IMR-90 (cell line): ENCODE results near the gene RPS6KL1. TPM values are rescaled to one million over a fixed set of nuclear protein-coding genes. Genes with fewer than 3 reads are reported as not detected.

Experiments used
- ATAC-seq: fragments of 200-7000 bp; cut with Tn5 transposase; 2 replicates; pipeline ENCODE4 v1.9.1; 2020; ENCODE audit warnings: low read depth, mild to moderate bottlenecking, moderate library complexity
- BruUV-seq: library from RNA; stranded (reverse); fragments of 400-500 nt; replicated peaks from 2 replicates; lab custom pipeline; 2021; lab: Mats Ljungman, UMichigan
- CTCF ChIA-PET: fragments of 300-600 bp; formaldehyde crosslinking; extraction: SDS; loops from one replicate; lab custom pipeline; 2021; ENCODE audit warnings: antibody characterized with exemption; lab: Yijun Ruan, JAX
- POLR2A ChIA-PET: fragments of 300-600 bp; sonication (Branson Sonifier 250); formaldehyde crosslinking; loops from one replicate; lab custom pipeline; 2022; ENCODE audit warnings: antibody characterized with exemption; ENCODE audit not compliant: unreplicated experiment; lab: Charles Lee
- DNase-seq: peaks from one replicate; pipeline ENCODE4 v3.0.0; 2013
- H2AFZ ChIP-seq: replicated peaks from 2 replicates; pipeline ENCODE3; 2013; ENCODE audit warnings: low read length, mild to moderate bottlenecking; ENCODE audit not compliant: poor library complexity
- H2AK5ac ChIP-seq: 2 replicates; pipeline ENCODE4 v1.6.1; 2013; ENCODE audit warnings: low read depth, low read length, inconsistent platforms
- H2AK9ac ChIP-seq: replicated peaks from 2 replicates; pipeline ENCODE3; 2013; ENCODE audit warnings: mild to moderate bottlenecking, low read depth, low read length, moderate library complexity; ENCODE audit not compliant: poor library complexity
- H2BK120ac ChIP-seq: 2 replicates; pipeline ENCODE4 v1.6.1; 2013; ENCODE audit warnings: low read depth, low read length, inconsistent platforms
- H2BK15ac ChIP-seq: 3 replicates; pipeline ENCODE4 v1.6.1; 2013; ENCODE audit warnings: low read depth, low read length, inconsistent platforms
- H2BK20ac ChIP-seq: 2 replicates; pipeline ENCODE4 v1.6.1; 2013; ENCODE audit warnings: low read depth, mild to moderate bottlenecking, inconsistent platforms, low read length, moderate library complexity
- H2BK5ac ChIP-seq: 2 replicates; pipeline ENCODE4 v1.6.1; 2013; ENCODE audit warnings: mild to moderate bottlenecking, low read depth, low read length, inconsistent platforms; ENCODE audit not compliant: poor library complexity, severe bottlenecking
- H3K14ac ChIP-seq: replicated peaks from 2 replicates; pipeline ENCODE4 v1.6.1; 2013; ENCODE audit warnings: low read depth, low read length, inconsistent platforms
- H3K18ac ChIP-seq: 2 replicates; pipeline ENCODE4 v1.6.1; 2013; ENCODE audit warnings: low read depth, low read length, control low read depth
- H3K23ac ChIP-seq: 2 replicates; pipeline ENCODE4 v1.6.1; 2013; ENCODE audit warnings: low read depth, low read length, inconsistent platforms
- H3K27ac ChIP-seq: 2 replicates; pipeline ENCODE4 v1.5.1; 2013; ENCODE audit warnings: mild to moderate bottlenecking, control low read depth, low read length; ENCODE audit not compliant: insufficient read depth
- H3K27me3 ChIP-seq: 2 replicates; pipeline ENCODE4 v1.6.1; 2013; ENCODE audit warnings: low read length; ENCODE audit not compliant: control insufficient read depth, insufficient read depth
- H3K36me3 ChIP-seq: 2 replicates; pipeline ENCODE4 v1.6.1; 2013; ENCODE audit warnings: low read length, mixed read lengths; ENCODE audit not compliant: control insufficient read depth, insufficient read depth
- H3K4ac ChIP-seq: 2 replicates; pipeline ENCODE4 v1.6.1; 2013; ENCODE audit warnings: low read depth, low read length, inconsistent platforms
- H3K4me1 ChIP-seq: 2 replicates; pipeline ENCODE4 v1.6.1; 2013; ENCODE audit warnings: low read length, mixed read lengths; ENCODE audit not compliant: control insufficient read depth, insufficient read depth
- H3K4me2 ChIP-seq: 2 replicates; pipeline ENCODE4 v1.6.1; 2013; ENCODE audit warnings: low read depth, mild to moderate bottlenecking, control low read depth, low read length, moderate library complexity
- H3K4me3 ChIP-seq: 2 replicates; pipeline ENCODE4 v1.5.1; 2013; ENCODE audit warnings: low read depth, mild to moderate bottlenecking, control low read depth, low read length, moderate library complexity; ENCODE audit not compliant: insufficient read depth
- H3K56ac ChIP-seq: 2 replicates; pipeline ENCODE4 v1.6.1; 2013; ENCODE audit warnings: low read length, inconsistent platforms; ENCODE audit not compliant: insufficient read depth; ENCODE audit errors: extremely low read depth
- H3K79me1 ChIP-seq, 2 experiments: 2 replicates each; pipeline ENCODE4 v1.6.1; 2013; ENCODE audit warnings: low read length in 2 of 2, inconsistent platforms in 1 of 2, low read depth in 1 of 2
- H3K9ac ChIP-seq: 2 replicates; pipeline ENCODE4 v1.6.1; 2013; ENCODE audit warnings: low read depth, low read length, control low read depth
- H3K9me1 ChIP-seq: 2 replicates; pipeline ENCODE4 v1.6.1; 2013; ENCODE audit warnings: low read length, inconsistent platforms; ENCODE audit not compliant: insufficient read depth
- H3K9me3 ChIP-seq: 2 replicates; pipeline ENCODE4 v1.6.1; 2013; ENCODE audit warnings: low read length; ENCODE audit not compliant: control insufficient read depth, insufficient read depth
- H4K20me1 ChIP-seq: 2 replicates; pipeline ENCODE4 v1.6.1; 2013; ENCODE audit warnings: low read length, inconsistent platforms; ENCODE audit not compliant: insufficient read depth
- H4K5ac ChIP-seq: 2 replicates; pipeline ENCODE4 v1.6.1; 2013; ENCODE audit warnings: mild to moderate bottlenecking, low read depth, low read length, control low read depth
- H4K8ac ChIP-seq, 2 experiments: 2 replicates each; pipeline ENCODE4 v1.6.1; 2013; ENCODE audit warnings: low read depth in 2 of 2, low read length in 2 of 2, control low read depth in 1 of 2, inconsistent platforms in 1 of 2
- H4K91ac ChIP-seq: 2 replicates; pipeline ENCODE4 v1.6.1; 2013; ENCODE audit warnings: low read depth, low read length, inconsistent platforms; ENCODE audit not compliant: insufficient read depth
- BHLHE40 ChIP-seq: fragments of 150-350 bp; IDR thresholded peaks from 2 replicates; pipeline ENCODE4 v1.6.1; 2016; ENCODE audit warnings: mild to moderate bottlenecking, low read depth, low read length
- CEBPB ChIP-seq: IDR thresholded peaks from 2 replicates; pipeline ENCODE4 v1.6.1; 2012; ENCODE audit warnings: low read depth, low read length, improper control_type of control experiment
- CHD1 ChIP-seq: IDR thresholded peaks from 2 replicates; pipeline ENCODE4 v1.6.1; 2012; ENCODE audit warnings: low read depth, low read length, improper control_type of control experiment
- FOS ChIP-seq: fragments of 150-350 bp; IDR thresholded peaks from 2 replicates; pipeline ENCODE4 v1.6.1; 2016; ENCODE audit warnings: low read depth, low read length
- MAFK ChIP-seq: IDR thresholded peaks from 2 replicates; pipeline ENCODE4 v1.6.1; 2012; ENCODE audit warnings: low read depth, low read length, improper control_type of control experiment
- MAZ ChIP-seq: IDR thresholded peaks from 2 replicates; pipeline ENCODE4 v1.6.1; 2012; ENCODE audit warnings: low read depth, mild to moderate bottlenecking, low read length, improper control_type of control experiment, moderate library complexity, borderline replicate concordance
- MXI1 ChIP-seq: IDR thresholded peaks from 2 replicates; pipeline ENCODE4 v1.6.1; 2012; ENCODE audit warnings: low read depth, mild to moderate bottlenecking, low read length, moderate library complexity, borderline replicate concordance
- NFE2L2 ChIP-seq: fragments of 150-350 bp; IDR thresholded peaks from 2 replicates; pipeline ENCODE4 v1.6.1; 2016; ENCODE audit warnings: low read depth, mild to moderate bottlenecking, low read length
- POLR2A ChIP-seq: IDR thresholded peaks from 2 replicates; pipeline ENCODE4 v1.6.1; 2012; ENCODE audit warnings: mild to moderate bottlenecking, low read depth, low read length
- RAD21 ChIP-seq: IDR thresholded peaks from 2 replicates; pipeline ENCODE4 v1.6.1; 2012; ENCODE audit warnings: low read length, improper control_type of control experiment
- RCOR1 ChIP-seq: IDR thresholded peaks from 2 replicates; pipeline ENCODE4 v1.6.1; 2012; ENCODE audit warnings: mild to moderate bottlenecking, low read length, improper control_type of control experiment; ENCODE audit not compliant: insufficient replicate concordance
- RFX5 ChIP-seq: IDR thresholded peaks from 2 replicates; pipeline ENCODE4 v1.8.0; 2012; ENCODE audit warnings: low read depth, mild to moderate bottlenecking, low read length, moderate library complexity
- SMC3 ChIP-seq: fragments of 150-350 bp; IDR thresholded peaks from 2 replicates; pipeline ENCODE4 v1.6.1; 2016; ENCODE audit warnings: low read depth, mild to moderate bottlenecking, antibody characterized with exemption, low read length, moderate library complexity
- WGBS, 2 experiments: methylation state at CpG; one replicate each; pipeline versions ENCODE4 v1.1.5 to v1.1.7; 2013; ENCODE audit warnings: missing lambda C conversion rate in 2 of 2; ENCODE audit not compliant: insufficient read length in 1 of 2; ENCODE audit errors: extremely low coverage in 2 of 2; 5-methylcytosine and 5-hydroxymethylcytosine counted together
- dilution Hi-C: fragments of 300-500 bp; cut with HindIII; formaldehyde crosslinking; loops from one replicate; pipeline ENCODE4 v1.14.3; 2018; ENCODE audit warnings: low sequenced_read_pairs; ENCODE audit not compliant: unreplicated experiment
- in situ Hi-C: fragments of 300-500 bp; cut with MboI; formaldehyde crosslinking; loops from 3 replicates; pipeline ENCODE4 v1.14.3; 2019; ENCODE audit warnings: low sequenced_read_pairs, inconsistent platforms, mixed read lengths
- intact Hi-C: fragments of 100-400 bp; cut with micrococcal nuclease; formaldehyde crosslinking; loops from 2 replicates; pipeline ENCODE4 v1.10.0; 2022
- polyA plus RNA-seq, 3 experiments: library from polyadenylated mRNA; depleted of rRNA; stranded (reverse); fragments of >200 nt; gene quantifications; 2 replicates each; pipeline ENCODE4 v1.2.3, GENCODE V29; 2012; ENCODE audit warnings: low replicate concordance in 1 of 3
- total RNA-seq: library from RNA; depleted of rRNA; stranded (reverse); fragments of >200 nt; gene quantifications from 2 replicates; pipeline ENCODE4 v1.2.3, GENCODE V29; 2012
- TF ChIP-seq, protein P1 (sequence below): fragments of 150-350 bp; IDR thresholded peaks from 2 replicates; pipeline ENCODE4 v1.6.1; 2017; ENCODE audit warnings: mild to moderate bottlenecking, antibody characterized with exemption, low read length, low read depth
- TF ChIP-seq, protein P2 (sequence below): conservative IDR thresholded peaks from 2 replicates; pipeline ENCODE4 v1.5.1; 2012; ENCODE audit warnings: mild to moderate bottlenecking, low read depth, low read length, improper control_type of control experiment

The RPS6KL1 gene
- total and polyA plus RNA-seq, 2 of the 4 experiments (the other 2 are of a cell fraction): 0.72 to 1.7 TPM

GRCh38 chr14:74927225-74927624, 4.2 kb upstream of the RPS6KL1 start:
- intact Hi-C loops: no loop called here
- no peak overlapping the region for H3K4me3 ChIP-seq
- no peak overlapping the region for H3K9ac ChIP-seq
- dilution Hi-C loops: no loop called here
- H2BK120ac ChIP-seq: no peak overlapping the region
- H4K91ac ChIP-seq: no peak overlapping the region
- no peak for DNase-seq
- H4K5ac ChIP-seq: no peak overlapping the region
- H3K36me3 ChIP-seq: no peaks in the 10 kb centered on the region
- H3K4me2 ChIP-seq: no peak overlapping the region
- ChIA-PET POLR2A (no interaction called here), CTCF (no interaction called here)
- H2AK5ac ChIP-seq: no peak overlapping the region
- H3K4ac ChIP-seq: no peak overlapping the region
- H4K20me1 ChIP-seq: no peaks in the 10 kb centered on the region
- H4K8ac ChIP-seq: no peak overlapping the region
- H3K18ac ChIP-seq: no peak overlapping the region
- H3K14ac ChIP-seq: no peak overlapping the region
- H3K9me1 ChIP-seq: 0 out of 2 replicates have a peak, but pooled peaks cover under 1% of the 10 kb centered on the region
- no peak overlapping the region for H2AFZ ChIP-seq
- H2AK9ac ChIP-seq: no peak overlapping the region
- no peaks in the 10 kb centered on the region for H3K79me1 ChIP-seq
- H3K56ac ChIP-seq: no peak overlapping the region
- 100% methylated on average over 1 of the region's 6 CpGs; no CpG with 5 or more reads in 1 of the 2 experiments for WGBS, 2 experiments
- ATAC-seq: no peak
- BruUV-seq: no TSS peak
- H2BK5ac ChIP-seq: no peak overlapping the region
- no peak overlapping the region for H2BK15ac ChIP-seq
- peaks cover 4% of the 10 kb centered on the region for H3K27me3 ChIP-seq
- no peak overlapping the region; the same call in 1 of the 2 replicates for H3K23ac ChIP-seq
- no peak overlapping the region for H2BK20ac ChIP-seq
- in situ Hi-C loops: no loop called here
- H3K4me1 ChIP-seq: no peaks in the 10 kb centered on the region
- no peaks in the 10 kb centered on the region for H3K9me3 ChIP-seq
- TF ChIP-seq RCOR1 (no peak), MXI1 (no peak), MAFK (no peak), SMC3 (no peak), NFE2L2 (no peak), RFX5 (no peak), BHLHE40 (no peak), MAZ (no peak), POLR2A (no peak), CEBPB (no peak), CHD1 (no peak), FOS (no peak), RAD21 (no peak)
- TF ChIP-seq, protein P1, sequence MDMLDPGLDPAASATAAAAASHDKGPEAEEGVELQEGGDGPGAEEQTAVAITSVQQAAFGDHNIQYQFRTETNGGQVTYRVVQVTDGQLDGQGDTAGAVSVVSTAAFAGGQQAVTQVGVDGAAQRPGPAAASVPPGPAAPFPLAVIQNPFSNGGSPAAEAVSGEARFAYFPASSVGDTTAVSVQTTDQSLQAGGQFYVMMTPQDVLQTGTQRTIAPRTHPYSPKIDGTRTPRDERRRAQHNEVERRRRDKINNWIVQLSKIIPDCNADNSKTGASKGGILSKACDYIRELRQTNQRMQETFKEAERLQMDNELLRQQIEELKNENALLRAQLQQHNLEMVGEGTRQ: no peak
- TF ChIP-seq, protein P2, sequence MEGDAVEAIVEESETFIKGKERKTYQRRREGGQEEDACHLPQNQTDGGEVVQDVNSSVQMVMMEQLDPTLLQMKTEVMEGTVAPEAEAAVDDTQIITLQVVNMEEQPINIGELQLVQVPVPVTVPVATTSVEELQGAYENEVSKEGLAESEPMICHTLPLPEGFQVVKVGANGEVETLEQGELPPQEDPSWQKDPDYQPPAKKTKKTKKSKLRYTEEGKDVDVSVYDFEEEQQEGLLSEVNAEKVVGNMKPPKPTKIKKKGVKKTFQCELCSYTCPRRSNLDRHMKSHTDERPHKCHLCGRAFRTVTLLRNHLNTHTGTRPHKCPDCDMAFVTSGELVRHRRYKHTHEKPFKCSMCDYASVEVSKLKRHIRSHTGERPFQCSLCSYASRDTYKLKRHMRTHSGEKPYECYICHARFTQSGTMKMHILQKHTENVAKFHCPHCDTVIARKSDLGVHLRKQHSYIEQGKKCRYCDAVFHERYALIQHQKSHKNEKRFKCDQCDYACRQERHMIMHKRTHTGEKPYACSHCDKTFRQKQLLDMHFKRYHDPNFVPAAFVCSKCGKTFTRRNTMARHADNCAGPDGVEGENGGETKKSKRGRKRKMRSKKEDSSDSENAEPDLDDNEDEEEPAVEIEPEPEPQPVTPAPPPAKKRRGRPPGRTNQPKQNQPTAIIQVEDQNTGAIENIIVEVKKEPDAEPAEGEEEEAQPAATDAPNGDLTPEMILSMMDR: no peak
- no peak overlapping the region for H3K27ac ChIP-seq
